H1 (cell line): ENCODE data around the gene CHST12. TPM values are rescaled to one million over a fixed set of nuclear protein-coding genes. Genes with fewer than 3 reads are reported as not detected.
A peak's percentile ranks its signal among the peaks of the same experiment; 100 is the strongest.

ENCODE experiments used
- CTCF ChIA-PET: fragments of 300-600 bp; sonication (Branson Sonifier 250); formaldehyde crosslinking; loops from one replicate; lab custom pipeline; 2021; ENCODE audit not compliant: partially characterized antibody; lab: Charles Lee
- POLR2A ChIA-PET: fragments of 300-600 bp; sonication (Branson Sonifier 250); formaldehyde crosslinking; loops from one replicate; lab custom pipeline; 2021; ENCODE audit warnings: inconsistent platforms; ENCODE audit not compliant: partially characterized antibody; lab: Charles Lee
- DNase-seq, 2 experiments: peaks; one replicate each; pipeline versions ENCODE4 v3.0.0 to v3.0.0-alpha.2; 2010 to 2022; ENCODE audit warnings: low spot score in 2 of 2, low read depth in 1 of 2, mixed read lengths in 1 of 2
- FAIRE-seq: peaks from 2 replicates; lab custom pipeline; 2011; peaks lifted over from hg19 to GRCh38; lab: Jason Lieb, UNC
- H2AFZ ChIP-seq: 2 replicates; pipeline ENCODE4 v1.8.1; 2012; ENCODE audit warnings: low read length, inconsistent platforms
- H2AK5ac ChIP-seq: 2 replicates; pipeline ENCODE4 v1.6.1; 2013; ENCODE audit warnings: low read depth, low read length
- H2BK120ac ChIP-seq: replicated peaks from 2 replicates; pipeline ENCODE3; 2013; ENCODE audit warnings: low read depth, low read length, inconsistent platforms
- H2BK12ac ChIP-seq: 2 replicates; pipeline ENCODE4 v1.6.1; 2013; ENCODE audit warnings: low read depth, low read length
- H2BK15ac ChIP-seq: 2 replicates; pipeline ENCODE4 v1.6.1; 2013; ENCODE audit warnings: low read length
- H2BK20ac ChIP-seq: 2 replicates; pipeline ENCODE4 v1.6.1; 2013; ENCODE audit warnings: low read length
- H2BK5ac ChIP-seq: 2 replicates; pipeline ENCODE4 v1.6.1; 2013; ENCODE audit warnings: low read depth, low read length
- H3K14ac ChIP-seq: 2 replicates; pipeline ENCODE4 v1.6.1; 2013; ENCODE audit warnings: inconsistent platforms; ENCODE audit not compliant: insufficient read length
- H3K18ac ChIP-seq: 2 replicates; pipeline ENCODE4 v1.6.1; 2013; ENCODE audit warnings: low read length; ENCODE audit errors: extremely low read depth
- H3K23ac ChIP-seq: 2 replicates; pipeline ENCODE4 v1.6.1; 2013; ENCODE audit warnings: inconsistent platforms; ENCODE audit not compliant: insufficient read length
- H3K23me2 ChIP-seq: 2 replicates; pipeline ENCODE4 v1.6.1; 2013; ENCODE audit warnings: low read depth, low read length
- H3K27ac ChIP-seq: 2 replicates; pipeline ENCODE4 v1.6.1; 2011; ENCODE audit warnings: low read depth, low read length, inconsistent platforms
- H3K27me3 ChIP-seq, 4 experiments: replicated peaks in 1 of 4; 1 replicate in 1 of 4; 2 replicates in 3 of 4; pipeline versions ENCODE4 v1.6.1 to v1.8.1; 2011 to 2013; ENCODE audit warnings: low read length in 3 of 4, mild to moderate bottlenecking in 3 of 4, inconsistent platforms in 2 of 4, mixed read lengths in 2 of 4, moderate library complexity in 1 of 4; ENCODE audit not compliant: control insufficient read depth in 3 of 4, insufficient read depth in 3 of 4; ENCODE audit errors: extremely low read depth in 1 of 4
- H3K36me3 ChIP-seq, 4 experiments: 2 replicates each; pipeline versions ENCODE4 v1.6.1 to v1.8.1; 2011 to 2013; ENCODE audit warnings: mild to moderate bottlenecking in 4 of 4, low read length in 3 of 4, moderate library complexity in 2 of 4, control low read depth in 1 of 4, inconsistent platforms in 1 of 4; ENCODE audit not compliant: insufficient read depth in 4 of 4, control insufficient read depth in 2 of 4
- H3K4ac ChIP-seq: replicated peaks from 2 replicates; pipeline ENCODE3; 2013; ENCODE audit warnings: low read length, low read depth, mixed read lengths, inconsistent platforms; ENCODE audit not compliant: insufficient read length
- H3K4me1 ChIP-seq, 4 experiments: replicated peaks in 1 of 4; 1 replicate in 1 of 4; 2 replicates in 3 of 4; pipeline versions ENCODE4 v1.6.1 to v1.8.1; 2011 to 2013; ENCODE audit warnings: low read length in 3 of 4, inconsistent platforms in 2 of 4, mixed read lengths in 1 of 4; ENCODE audit not compliant: insufficient read depth in 4 of 4, control insufficient read depth in 3 of 4
- H3K4me2 ChIP-seq, 2 experiments: 2 replicates each; pipeline versions ENCODE4 v1.6.1 to v1.8.1; 2011 to 2013; ENCODE audit warnings: low read depth in 2 of 2, low read length in 2 of 2, control low read depth in 1 of 2, inconsistent platforms in 1 of 2, mild to moderate bottlenecking in 1 of 2; ENCODE audit not compliant: insufficient read depth in 1 of 2
- H3K4me3 ChIP-seq, 4 experiments: fragments of 200-600, 300-600 bp in 1 of 4; sonication (generic), shearing (Covaris generic), sonication (Bioruptor Twin) in 1 of 4; 2 replicates each; pipeline versions ENCODE4 v1.5.1 to v1.8.1; 2011 to 2016; ENCODE audit warnings: low read length in 4 of 4, low read depth in 3 of 4, control low read depth in 2 of 4, inconsistent platforms in 2 of 4, mild to moderate bottlenecking in 2 of 4, mixed read lengths in 1 of 4, moderate library complexity in 1 of 4; ENCODE audit not compliant: insufficient read depth in 2 of 4; ENCODE audit errors: extremely low read depth in 1 of 4
- H3K56ac ChIP-seq: replicated peaks from 2 replicates; pipeline ENCODE3; 2013; ENCODE audit warnings: low read depth, mild to moderate bottlenecking, mixed read lengths, low read length, inconsistent platforms; ENCODE audit not compliant: insufficient read length
- H3K79me1 ChIP-seq: 2 replicates; pipeline ENCODE4 v1.6.1; 2013; ENCODE audit warnings: low read depth, low read length, control low read depth
- H3K79me2 ChIP-seq, 2 experiments: 2 replicates each; pipeline versions ENCODE4 v1.6.1 to v1.8.1; 2012 to 2013; ENCODE audit warnings: low read length in 2 of 2, mild to moderate bottlenecking in 2 of 2, inconsistent platforms in 1 of 2; ENCODE audit not compliant: insufficient read depth in 2 of 2, control insufficient read depth in 1 of 2
- H3K9ac ChIP-seq, 4 experiments: replicated peaks in 1 of 4; 1 replicate in 1 of 4; 2 replicates in 3 of 4; pipeline versions ENCODE4 v1.6.1 to v1.8.1; 2011 to 2013; ENCODE audit warnings: low read depth in 3 of 4, low read length in 3 of 4, control low read depth in 2 of 4, mild to moderate bottlenecking in 2 of 4, moderate library complexity in 2 of 4, inconsistent platforms in 1 of 4; ENCODE audit errors: extremely low read depth in 1 of 4
- H3K9me3 ChIP-seq, 2 experiments: 2 replicates each; pipeline versions ENCODE4 v1.6.1 to v1.8.1; 2012 to 2013; ENCODE audit warnings: mild to moderate bottlenecking in 2 of 2, moderate library complexity in 2 of 2, control low read depth in 1 of 2, inconsistent platforms in 1 of 2, low read depth in 1 of 2, low read length in 1 of 2, mixed read lengths in 1 of 2; ENCODE audit not compliant: insufficient read depth in 2 of 2
- H4K20me1 ChIP-seq, 2 experiments: replicated peaks in 1 of 2; 2 replicates each; pipeline versions ENCODE3 to v1.8.1; 2011 to 2013; ENCODE audit warnings: inconsistent platforms in 2 of 2, low read length in 2 of 2, mild to moderate bottlenecking in 1 of 2; ENCODE audit not compliant: insufficient read depth in 2 of 2, control insufficient read depth in 1 of 2
- H4K5ac ChIP-seq: 2 replicates; pipeline ENCODE4 v1.6.1; 2013; ENCODE audit warnings: low read length, low read depth, mixed read lengths, inconsistent platforms; ENCODE audit not compliant: insufficient read length
- H4K8ac ChIP-seq: 2 replicates; pipeline ENCODE4 v1.8.0; 2013; ENCODE audit warnings: mild to moderate bottlenecking, moderate library complexity, low read length, inconsistent platforms; ENCODE audit not compliant: insufficient read depth; ENCODE audit errors: extremely low read depth
- H4K91ac ChIP-seq: replicated peaks from 2 replicates; pipeline ENCODE3; 2013; ENCODE audit warnings: low read length, mixed read lengths, inconsistent platforms; ENCODE audit not compliant: insufficient read length
- BRCA1 ChIP-seq: IDR thresholded peaks from 2 replicates; pipeline ENCODE4 v1.6.1; 2012; ENCODE audit warnings: low read depth, low read length, improper control_type of control experiment
- KDM1A ChIP-seq: fragments of 200-600, 300-600 bp; sonication (generic); IDR thresholded peaks from 2 replicates; pipeline ENCODE4 v1.7.1; 2016; ENCODE audit warnings: mild to moderate bottlenecking, low read length, borderline replicate concordance
- SP1 ChIP-seq: IDR thresholded peaks from 2 replicates; pipeline ENCODE4 v1.6.1; 2011; ENCODE audit warnings: low read depth, low read length
- WGBS, 2 experiments: shearing (Covaris generic) in 1 of 2; methylation state at CpG; one replicate each; pipeline versions ENCODE4 v1.1.6 to v1.1.7; 2013 to 2015; ENCODE audit warnings: low lambda C conversion rate in 2 of 2, mixed read lengths in 2 of 2, inconsistent platforms in 1 of 2, low coverage in 1 of 2, missing lambda C conversion rate in 1 of 2; ENCODE audit not compliant: insufficient replicate concordance in 2 of 2, insufficient coverage in 1 of 2, insufficient read length in 1 of 2; ENCODE audit errors: extremely low coverage in 1 of 2, missing lambda C conversion rate in 1 of 2; 5-methylcytosine and 5-hydroxymethylcytosine counted together
- polyA plus RNA-seq, 7 experiments: library from polyadenylated mRNA; depleted of rRNA in 3 of 7; stranded (reverse) in 5 of 7; unstranded in 2 of 7; fragments of >200 nt in 5 of 7; fragments of 200-250 nt in 2 of 7; gene quantifications; 1 replicate in 5 of 7; 2 replicates in 1 of 7; 4 replicates in 1 of 7; pipeline versions ENCODE4 v1.2.1 to v1.2.3, GENCODE V29; 2011 to 2013; ENCODE audit warnings: missing spikeins in 2 of 7, mixed read lengths in 2 of 7
- total RNA-seq: library from RNA; stranded (reverse); fragmentation: NEBNext Ultra II Directional; extraction: Animal tissue kit (Norgen Biotek cat#: 25700); gene quantifications from 2 replicates; pipeline ENCODE4 v1.2.1, GENCODE V29; 2021
- TF ChIP-seq, protein P1 (sequence below): IDR thresholded peaks from 2 replicates; pipeline ENCODE4 v1.6.1; 2011; ENCODE audit warnings: low read length, improper control_type of control experiment

Gene CHST12
- total and polyA plus RNA-seq, 2 of the 8 experiments (the other 6 are each of a cell fraction or from before 2014, with no cell fraction given) = 13.4 to 24.1 TPM

- Histone ChIP-seq H4K8ac (no peak overlapping the region; the same call in 1 of the 2 replicates), H4K20me1 (peaks cover 0 to 2% of the 10 kb centered on the region in 2 experiments), H3K27me3 (no peaks in the 10 kb centered on the region), H3K9me3 (no peaks in the 10 kb centered on the region), H3K4me1 (peaks cover 0 to 2% (median 0%) of the 10 kb centered on the region in 4 experiments; a peak in 2 of 7 replicates), H2BK12ac (no peak overlapping the region), H2BK15ac (no peak overlapping the region), H3K9ac (no peak overlapping the region), H3K4me2 (no peak overlapping the region), H3K27ac (no peak overlapping the region), H2AK5ac (no peak overlapping the region), H3K4ac (no peak overlapping the region), H2AFZ (no peak overlapping the region), H2BK120ac (no peak overlapping the region), H2BK5ac (0 out of 2 replicates have a peak overlapping the region, but pooled peaks have one; percentile 0), H3K56ac (no peak overlapping the region), H4K5ac (no peak overlapping the region), H3K23me2 (peaks cover under 1% of the 10 kb centered on the region; the same call in 1 of the 2 replicates), H3K14ac (no peak overlapping the region), H3K23ac (no peak overlapping the region), H3K79me2 (peaks cover 0 to 38% of the 10 kb centered on the region in 2 experiments; a peak in 3 of 4 replicates), H3K36me3 (no peaks in the 10 kb centered on the region; a peak in 1 of 8 replicates), H3K4me3 (no peak overlapping the region), H4K91ac (no peak overlapping the region), H3K79me1 (peaks cover 7% of the 10 kb centered on the region), H3K18ac (no peak overlapping the region), H2BK20ac (no peak overlapping the region)
- ChIA-PET CTCF (interaction anchor here (0.8 to 1.7 kb wide), 3 partner anchors 21 to 59 kb away, joined by 3 to 5 read pairs (median 4); no protein-coding TSS in a partner anchor), POLR2A (no interaction called here)
- WGBS, 2 experiments = 92% methylated on average over 15 of the region's 15 CpGs; no CpG with 5 or more reads in 1 of the 2 experiments
- FAIRE-seq (no peak), DNase-seq (no peak)
- TF ChIP-seq, protein P1, sequence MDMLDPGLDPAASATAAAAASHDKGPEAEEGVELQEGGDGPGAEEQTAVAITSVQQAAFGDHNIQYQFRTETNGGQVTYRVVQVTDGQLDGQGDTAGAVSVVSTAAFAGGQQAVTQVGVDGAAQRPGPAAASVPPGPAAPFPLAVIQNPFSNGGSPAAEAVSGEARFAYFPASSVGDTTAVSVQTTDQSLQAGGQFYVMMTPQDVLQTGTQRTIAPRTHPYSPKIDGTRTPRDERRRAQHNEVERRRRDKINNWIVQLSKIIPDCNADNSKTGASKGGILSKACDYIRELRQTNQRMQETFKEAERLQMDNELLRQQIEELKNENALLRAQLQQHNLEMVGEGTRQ = no peak
- TF ChIP-seq SP1 (no peak), BRCA1 (no peak), KDM1A (no peak)
Observed at GRCh38 chr7:2409745-2410414, 6.5 kb downstream of the CHST12 start.
